ENCODE results near the gene MYRF. TPM values are rescaled to one million over a fixed set of nuclear protein-coding genes. Genes with fewer than 3 reads are reported as not detected.

The MYRF gene
- total RNA-seq, 3 donors from 2014 or later = 0.08 to 1.1 (median 0.24) TPM

DNA sequence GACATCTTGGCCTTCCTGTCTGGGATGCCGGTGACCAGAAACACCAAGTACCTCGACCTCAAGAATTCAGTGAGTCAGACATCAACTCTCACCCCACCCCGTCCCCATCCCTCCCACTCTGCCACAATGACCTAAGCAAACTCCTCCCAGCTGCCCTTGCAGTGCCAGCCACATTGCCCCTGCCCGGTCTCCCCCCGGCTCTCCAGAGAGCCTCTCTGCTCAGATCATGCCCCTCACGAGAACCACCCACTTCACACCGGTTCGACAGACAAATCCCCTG is 23.6 kb upstream of the MYRF start:
- H3K27me3 Mint-ChIP-seq (ENCODE audit: low read depth) = no peaks in the 10 kb centered on the region

DNA sequence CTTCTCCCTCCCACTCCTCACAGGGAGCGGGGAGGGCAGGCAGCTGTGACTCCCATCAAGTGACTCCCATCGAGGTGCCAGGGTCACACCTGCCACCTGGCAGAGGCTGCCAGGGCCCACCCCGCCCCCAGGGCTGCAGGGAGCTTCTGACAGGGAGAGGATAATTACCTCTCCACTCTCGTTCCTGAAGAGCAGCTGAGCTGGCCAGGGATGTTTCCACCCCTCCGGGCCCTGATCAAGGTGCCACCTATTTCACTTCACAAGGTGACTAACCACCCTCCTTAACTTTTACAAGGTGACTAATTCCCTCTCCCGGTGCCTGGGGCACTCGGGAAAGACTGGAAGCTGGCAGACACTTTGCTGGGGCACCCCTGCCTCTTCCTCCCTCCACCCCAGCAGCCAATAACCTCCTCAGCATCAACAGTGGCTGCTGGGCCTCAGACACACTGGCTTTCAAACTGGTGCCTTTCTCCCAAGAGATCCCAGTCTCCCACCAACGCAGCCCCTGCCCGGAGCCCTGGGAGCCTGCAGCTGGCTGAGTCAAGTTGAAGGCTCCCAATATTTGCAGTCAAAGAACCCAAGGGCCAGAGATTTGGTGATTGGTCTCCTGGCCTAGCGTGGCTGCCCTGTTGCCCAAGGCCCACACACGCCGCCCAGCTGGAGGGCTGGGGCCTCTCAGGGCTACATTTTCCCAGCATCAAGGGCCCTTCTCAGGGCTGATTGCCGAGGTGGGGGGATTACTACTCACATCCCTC is 22.0 kb upstream of the MYRF start:
- no peaks in the 10 kb centered on the region for H3K36me3 Mint-ChIP-seq (ENCODE audit: insufficient read depth)
- no peaks in the 10 kb centered on the region for H3K9me3 Mint-ChIP-seq
- peaks cover 4% of the 10 kb centered on the region for H3K4me1 Mint-ChIP-seq (ENCODE audit: low read depth)
- no peak overlapping the region for H3K4me3 Mint-ChIP-seq
- no peak for ATAC-seq
- no peak for DNase-seq
- H3K27me3 Mint-ChIP-seq (ENCODE audit: low read depth) = no peaks in the 10 kb centered on the region

More for the DNA sequence above, 23.6 kb upstream of the MYRF start:
- Mint-ChIP-seq H3K4me1 (ENCODE audit: low read depth) (peaks cover 4% of the 10 kb centered on the region), H3K9me3 (no peaks in the 10 kb centered on the region), H3K4me3 (no peak overlapping the region), H3K36me3 (ENCODE audit: insufficient read depth) (no peaks in the 10 kb centered on the region)
- no peak for DNase-seq
- ATAC-seq = no peak

DNA sequence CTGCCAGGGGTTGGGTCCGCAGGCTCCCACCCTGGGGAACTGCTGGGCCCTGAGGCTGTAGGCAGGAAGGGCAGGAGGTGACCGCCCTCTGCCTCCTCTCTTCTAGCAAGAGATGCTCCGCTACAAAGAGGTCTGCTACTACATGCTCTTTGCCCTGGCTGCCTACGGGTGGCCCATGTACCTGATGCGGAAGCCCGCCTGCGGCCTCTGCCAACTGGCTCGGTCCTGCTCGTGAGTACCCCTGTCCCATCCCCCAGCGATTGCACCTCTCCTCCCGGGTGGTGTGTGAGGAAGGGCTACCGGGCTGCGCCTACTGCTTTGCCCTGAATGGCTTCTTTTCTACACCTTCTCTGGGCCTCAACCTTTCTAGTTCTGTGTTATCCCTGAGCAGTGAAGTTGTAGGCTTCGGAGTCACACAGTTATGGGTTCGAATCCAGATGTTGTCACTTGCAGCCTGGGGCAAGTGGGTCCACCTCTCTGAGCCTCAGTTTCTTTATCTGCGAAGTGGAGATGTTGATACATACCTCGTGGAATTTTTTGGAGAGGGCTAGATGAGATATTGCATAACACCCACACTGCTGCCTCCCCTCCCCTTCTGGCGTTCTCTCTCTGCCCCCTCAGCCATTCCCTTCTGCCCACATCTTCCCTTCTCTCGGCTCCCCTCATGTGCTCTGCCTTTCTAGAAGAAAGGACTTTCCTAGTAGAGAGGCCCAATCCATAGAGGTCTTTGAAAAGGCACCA is 21.1 kb upstream of the MYRF start:
- Mint-ChIP-seq H3K9me3 (no peaks in the 10 kb centered on the region), H3K4me1 (ENCODE audit: low read depth) (peaks cover 4% of the 10 kb centered on the region)
- no peak for ATAC-seq

DNA sequence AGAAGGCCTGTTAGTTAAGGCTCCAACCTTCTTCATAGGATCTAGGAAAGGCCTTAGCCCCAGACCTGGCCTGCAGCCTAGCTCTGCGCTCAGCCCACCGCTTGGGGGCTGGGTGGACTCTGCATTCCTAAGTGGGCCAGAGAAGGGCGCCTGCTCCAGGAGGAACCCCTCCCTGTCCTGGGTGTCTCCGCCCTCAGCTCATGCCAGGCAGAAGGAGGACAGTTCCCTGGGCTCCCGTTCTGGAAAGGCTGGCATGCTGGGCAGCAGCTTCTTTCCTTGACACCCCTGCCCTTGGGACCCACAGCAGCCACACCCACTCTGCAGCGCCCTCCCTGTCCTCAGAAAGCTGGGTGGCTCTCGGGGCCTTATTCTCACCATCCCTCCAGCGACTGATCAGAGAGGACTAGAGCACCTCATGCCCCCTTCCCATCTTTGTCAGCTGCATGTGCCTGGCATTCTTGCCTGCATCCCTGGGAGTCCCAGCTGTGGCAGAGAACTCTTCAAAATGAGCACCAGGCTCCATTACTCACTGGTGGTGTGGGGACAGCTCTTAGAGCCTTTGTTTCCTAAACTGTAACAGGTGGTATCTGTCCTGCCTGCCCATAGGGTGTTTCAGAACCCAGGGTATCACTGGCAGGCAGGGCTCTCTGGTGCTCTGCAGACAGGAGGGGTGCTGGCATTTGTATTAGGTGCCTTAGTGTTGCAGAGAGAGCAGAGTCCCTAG is 20.3 kb upstream of the MYRF start:
- H3K9me3 Mint-ChIP-seq = no peaks in the 10 kb centered on the region
- H3K36me3 Mint-ChIP-seq (ENCODE audit: insufficient read depth) = no peaks in the 10 kb centered on the region
- no peaks in the 10 kb centered on the region for H3K27me3 Mint-ChIP-seq (ENCODE audit: low read depth)
- peaks cover 4% of the 10 kb centered on the region for H3K4me1 Mint-ChIP-seq (ENCODE audit: low read depth)
- ATAC-seq = no peak
- no peak overlapping the region for H3K4me3 Mint-ChIP-seq
- DNase-seq = no peak

More for the DNA sequence above, 21.1 kb upstream of the MYRF start:
- H3K4me3 Mint-ChIP-seq = no peak overlapping the region
- DNase-seq = no peak
- H3K36me3 Mint-ChIP-seq (ENCODE audit: insufficient read depth) = no peaks in the 10 kb centered on the region
- no peaks in the 10 kb centered on the region for H3K27me3 Mint-ChIP-seq (ENCODE audit: low read depth)

- Mint-ChIP-seq H3K9me3 (no peaks in the 10 kb centered on the region), H3K36me3 (ENCODE audit: insufficient read depth) (no peaks in the 10 kb centered on the region), H3K4me3 (no peak overlapping the region), H3K27me3 (ENCODE audit: low read depth) (no peaks in the 10 kb centered on the region), H3K4me1 (ENCODE audit: low read depth) (peaks cover 4% of the 10 kb centered on the region)
- DNase-seq = no peak
- no peak for ATAC-seq
These were observed 19.7 kb upstream of the MYRF start for GRCh38 chr11:61732705-61733104.

DNA sequence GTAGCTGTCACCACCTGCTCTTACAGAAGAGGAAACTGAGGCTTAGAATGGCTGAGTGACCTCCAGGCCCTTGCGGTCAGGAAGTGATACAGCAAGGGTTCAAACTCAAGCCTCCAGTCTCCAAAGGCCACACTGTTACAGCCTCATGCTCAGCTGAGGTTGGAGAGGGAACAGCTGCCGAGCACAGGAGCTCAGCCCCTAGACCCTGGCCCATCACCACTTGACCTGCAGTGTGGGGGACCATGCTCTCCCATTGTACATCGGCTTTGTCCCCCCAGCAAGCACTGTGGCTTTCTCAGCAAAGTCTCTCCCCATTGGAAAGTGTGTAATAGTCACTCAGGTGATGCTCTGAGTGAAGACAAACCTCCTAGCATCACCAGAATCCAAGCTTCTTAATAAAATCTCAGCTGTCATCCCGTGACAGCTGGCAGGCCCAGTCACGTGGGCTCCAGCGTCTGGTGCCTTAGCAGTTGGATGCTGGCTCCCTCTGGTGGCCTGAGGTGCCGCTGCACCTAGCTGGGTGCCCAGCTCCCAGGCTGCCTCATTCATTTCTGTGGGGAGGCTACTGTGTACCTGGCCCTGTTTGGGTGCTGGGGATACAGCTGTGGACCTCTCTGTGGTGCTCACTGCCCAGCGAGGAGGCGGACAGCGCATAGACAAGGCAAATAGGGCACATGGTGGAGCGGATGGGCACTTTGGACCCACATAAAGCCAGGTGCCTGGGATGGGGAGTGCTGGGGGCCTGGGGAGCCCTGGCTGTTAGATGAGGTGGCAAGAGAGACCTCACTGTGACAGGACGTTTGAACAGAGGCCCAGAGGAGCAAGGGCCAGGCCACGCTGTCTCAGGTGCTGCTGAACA is 19.1 kb upstream of the MYRF start:
- peak; percentile 83 for DNase-seq
- ATAC-seq = peak; percentile 95 to 96
- Mint-ChIP-seq H3K4me1 (ENCODE audit: low read depth) (peaks cover 4% of the 10 kb centered on the region), H3K9me3 (no peaks in the 10 kb centered on the region), H3K27me3 (ENCODE audit: low read depth) (no peaks in the 10 kb centered on the region), H3K4me3 (no peak overlapping the region), H3K36me3 (ENCODE audit: insufficient read depth) (no peaks in the 10 kb centered on the region)

- no peaks in the 10 kb centered on the region for H3K27me3 Mint-ChIP-seq (ENCODE audit: low read depth)
- no peak overlapping the region for H3K4me3 Mint-ChIP-seq
- H3K36me3 Mint-ChIP-seq (ENCODE audit: insufficient read depth) = no peaks in the 10 kb centered on the region
- no peak for ATAC-seq
- peaks cover 4% of the 10 kb centered on the region for H3K4me1 Mint-ChIP-seq (ENCODE audit: low read depth)
- no peaks in the 10 kb centered on the region for H3K9me3 Mint-ChIP-seq
- DNase-seq = no peak
These were observed 17.7 kb upstream of the MYRF start for GRCh38 chr11:61734767-61735166.

GRCh38 chr11:61735391-61735790 is 17.0 kb upstream of the MYRF start:
- H3K36me3 Mint-ChIP-seq (ENCODE audit: insufficient read depth) = no peaks in the 10 kb centered on the region
- H3K4me3 Mint-ChIP-seq = no peak overlapping the region
- ATAC-seq (no peak), DNase-seq (no peak)
- no peaks in the 10 kb centered on the region for H3K9me3 Mint-ChIP-seq
- H3K27me3 Mint-ChIP-seq (ENCODE audit: low read depth) = no peaks in the 10 kb centered on the region
- peaks cover 4% of the 10 kb centered on the region for H3K4me1 Mint-ChIP-seq (ENCODE audit: low read depth)

DNA sequence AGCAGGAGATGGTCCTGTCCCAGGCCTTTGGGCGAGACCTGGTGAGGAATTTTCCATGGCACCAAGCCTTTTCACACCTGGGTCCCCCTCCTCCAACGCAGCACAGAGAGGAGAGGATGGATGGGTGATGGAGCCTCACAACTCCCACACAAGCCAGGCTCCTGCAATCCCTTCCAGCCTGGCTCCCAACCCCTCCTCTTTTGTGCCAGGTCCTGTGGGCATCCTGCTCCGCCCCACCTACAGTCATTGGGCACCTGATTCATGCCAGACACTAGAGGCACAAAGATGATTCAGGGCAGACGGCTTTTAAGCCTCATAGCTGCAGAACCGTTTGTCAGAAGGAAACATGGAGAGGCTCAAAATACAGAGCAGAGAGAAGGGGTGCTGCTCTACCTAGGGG is 16.1 kb upstream of the MYRF start:
- Mint-ChIP-seq H3K4me1 (ENCODE audit: low read depth) (peaks cover 4% of the 10 kb centered on the region), H3K36me3 (ENCODE audit: insufficient read depth) (no peaks in the 10 kb centered on the region), H3K27me3 (ENCODE audit: low read depth) (no peaks in the 10 kb centered on the region), H3K9me3 (no peaks in the 10 kb centered on the region), H3K4me3 (no peak overlapping the region)
- ATAC-seq = no peak
- no peak for DNase-seq

DNA sequence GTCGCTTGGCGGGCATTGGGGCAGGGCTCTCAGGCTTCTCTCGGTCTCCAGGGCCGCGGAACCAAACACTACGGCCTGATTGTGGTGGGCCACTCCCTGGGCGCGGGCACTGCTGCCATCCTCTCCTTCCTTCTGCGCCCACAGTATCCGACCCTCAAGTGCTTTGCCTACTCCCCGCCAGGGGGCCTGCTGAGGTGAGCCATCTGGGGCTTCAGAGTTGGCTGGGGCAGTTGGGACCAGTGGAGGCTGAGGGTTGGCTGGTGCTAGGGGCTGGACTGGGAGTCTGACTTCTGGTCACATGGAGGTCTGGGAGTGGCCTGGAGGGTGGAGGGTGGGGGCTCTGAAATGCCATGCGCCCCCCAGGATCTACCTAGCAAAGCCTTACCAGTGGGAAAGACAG is 15.3 kb upstream of the MYRF start:
- DNase-seq (no peak), ATAC-seq (no peak)
- H3K4me3 Mint-ChIP-seq = no peak overlapping the region
- H3K9me3 Mint-ChIP-seq = no peaks in the 10 kb centered on the region
- H3K27me3 Mint-ChIP-seq (ENCODE audit: low read depth) = no peaks in the 10 kb centered on the region
- peaks cover 4% of the 10 kb centered on the region for H3K4me1 Mint-ChIP-seq (ENCODE audit: low read depth)
- no peaks in the 10 kb centered on the region for H3K36me3 Mint-ChIP-seq (ENCODE audit: insufficient read depth)

GRCh38 chr11:61737636-61738386 is 14.6 kb upstream of the MYRF start:
- peaks cover 4% of the 10 kb centered on the region for H3K4me1 Mint-ChIP-seq (ENCODE audit: low read depth)
- H3K4me3 Mint-ChIP-seq = no peak overlapping the region
- no peak for ATAC-seq
- no peaks in the 10 kb centered on the region for H3K9me3 Mint-ChIP-seq
- no peaks in the 10 kb centered on the region for H3K27me3 Mint-ChIP-seq (ENCODE audit: low read depth)
- no peaks in the 10 kb centered on the region for H3K36me3 Mint-ChIP-seq (ENCODE audit: insufficient read depth)
- no peak for DNase-seq

DNA sequence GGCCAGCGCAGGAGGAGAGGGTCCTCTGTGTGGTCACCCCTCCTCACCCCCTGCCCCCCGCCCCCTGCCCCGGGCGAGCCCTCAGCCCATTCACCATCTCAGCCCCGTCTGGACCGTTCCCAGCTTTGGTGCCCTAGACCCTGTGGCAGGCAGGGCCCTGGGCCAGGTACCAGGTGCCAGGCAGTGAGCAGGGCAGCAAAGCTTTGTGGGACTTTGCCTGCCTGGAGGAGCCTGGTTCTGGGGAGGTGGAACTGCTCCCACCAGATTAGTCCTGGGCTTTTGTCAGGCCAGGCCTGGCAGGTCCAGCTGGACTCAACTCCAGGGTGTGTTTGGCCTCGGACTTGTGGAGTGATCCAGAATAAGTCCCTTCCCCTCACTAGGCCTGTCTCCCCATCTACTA is 13.7 kb upstream of the MYRF start:
- Mint-ChIP-seq H3K9me3 (no peaks in the 10 kb centered on the region), H3K4me1 (ENCODE audit: low read depth) (no peaks in the 10 kb centered on the region), H3K4me3 (no peak overlapping the region), H3K36me3 (ENCODE audit: insufficient read depth) (no peaks in the 10 kb centered on the region), H3K27me3 (ENCODE audit: low read depth) (no peaks in the 10 kb centered on the region)
- ATAC-seq = no peak
- DNase-seq = no peak

GRCh38 chr11:61739413-61739812 is 13.0 kb upstream of the MYRF start:
- ATAC-seq (no peak), DNase-seq (no peak)
- Mint-ChIP-seq H3K4me1 (ENCODE audit: low read depth) (no peaks in the 10 kb centered on the region), H3K9me3 (no peaks in the 10 kb centered on the region), H3K4me3 (no peak overlapping the region), H3K27me3 (ENCODE audit: low read depth) (no peaks in the 10 kb centered on the region), H3K36me3 (ENCODE audit: insufficient read depth) (no peaks in the 10 kb centered on the region)

Measured in activated T-cell treated with anti-CD3 and anti-CD28 coated beads, Interleukin-2, amount 50 U/mL, for 4 hours (primary cell).